A549 (cell line): ENCODE results near the gene MAPK8IP3.

Experiments used
- POLR2A ChIP-seq: IDR thresholded peaks from 2 replicates; pipeline ENCODE4 v1.6.1; 2012; ENCODE audit warnings: mild to moderate bottlenecking, low read length
- RAD21 ChIP-seq, 2 experiments: fragments of >200 bp in 1 of 2; sonication (Bioruptor Twin) in 1 of 2; formaldehyde crosslinking in 1 of 2; IDR thresholded peaks in 1 of 2; conservative IDR thresholded peaks in 1 of 2; 2 replicates in 1 of 2; 3 replicates in 1 of 2; pipeline ENCODE4 v1.6.1; 2012 to 2018; ENCODE audit warnings: inconsistent platforms in 1 of 2
- TF ChIP-seq, protein P1 (sequence below): fragments of >200 bp; sonication (Bioruptor Twin); formaldehyde crosslinking; IDR thresholded peaks from 3 replicates; pipeline ENCODE4 v1.5.1; 2016
- TF ChIP-seq, protein P2 (sequence below): IDR thresholded peaks from 2 replicates; pipeline ENCODE4 v1.6.1; 2012

GRCh38 chr16:1791943-1792812 is 86.2 kb downstream of the MAPK8IP3 start:
- TF ChIP-seq RAD21 (conservative IDR thresholded peaks at IDR 0.05 in 1 of 2, IDR thresholded peaks at IDR 0.05 in 1 of 2) (no peak), POLR2A (no peak)
- TF ChIP-seq, protein P1, sequence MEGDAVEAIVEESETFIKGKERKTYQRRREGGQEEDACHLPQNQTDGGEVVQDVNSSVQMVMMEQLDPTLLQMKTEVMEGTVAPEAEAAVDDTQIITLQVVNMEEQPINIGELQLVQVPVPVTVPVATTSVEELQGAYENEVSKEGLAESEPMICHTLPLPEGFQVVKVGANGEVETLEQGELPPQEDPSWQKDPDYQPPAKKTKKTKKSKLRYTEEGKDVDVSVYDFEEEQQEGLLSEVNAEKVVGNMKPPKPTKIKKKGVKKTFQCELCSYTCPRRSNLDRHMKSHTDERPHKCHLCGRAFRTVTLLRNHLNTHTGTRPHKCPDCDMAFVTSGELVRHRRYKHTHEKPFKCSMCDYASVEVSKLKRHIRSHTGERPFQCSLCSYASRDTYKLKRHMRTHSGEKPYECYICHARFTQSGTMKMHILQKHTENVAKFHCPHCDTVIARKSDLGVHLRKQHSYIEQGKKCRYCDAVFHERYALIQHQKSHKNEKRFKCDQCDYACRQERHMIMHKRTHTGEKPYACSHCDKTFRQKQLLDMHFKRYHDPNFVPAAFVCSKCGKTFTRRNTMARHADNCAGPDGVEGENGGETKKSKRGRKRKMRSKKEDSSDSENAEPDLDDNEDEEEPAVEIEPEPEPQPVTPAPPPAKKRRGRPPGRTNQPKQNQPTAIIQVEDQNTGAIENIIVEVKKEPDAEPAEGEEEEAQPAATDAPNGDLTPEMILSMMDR = no peak
- TF ChIP-seq, protein P2, sequence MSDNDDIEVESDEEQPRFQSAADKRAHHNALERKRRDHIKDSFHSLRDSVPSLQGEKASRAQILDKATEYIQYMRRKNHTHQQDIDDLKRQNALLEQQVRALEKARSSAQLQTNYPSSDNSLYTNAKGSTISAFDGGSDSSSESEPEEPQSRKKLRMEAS = no peak
